ENCODE results near the gene TTC22.
A peak's percentile ranks its signal among the peaks of the same experiment; 100 is the strongest.
"Not testable (repeated sequence)": the region's sequence is repeated elsewhere in the genome, so short reads cannot be mapped to it uniquely, and the experiment has no call there.

The TTC22 gene

DNA sequence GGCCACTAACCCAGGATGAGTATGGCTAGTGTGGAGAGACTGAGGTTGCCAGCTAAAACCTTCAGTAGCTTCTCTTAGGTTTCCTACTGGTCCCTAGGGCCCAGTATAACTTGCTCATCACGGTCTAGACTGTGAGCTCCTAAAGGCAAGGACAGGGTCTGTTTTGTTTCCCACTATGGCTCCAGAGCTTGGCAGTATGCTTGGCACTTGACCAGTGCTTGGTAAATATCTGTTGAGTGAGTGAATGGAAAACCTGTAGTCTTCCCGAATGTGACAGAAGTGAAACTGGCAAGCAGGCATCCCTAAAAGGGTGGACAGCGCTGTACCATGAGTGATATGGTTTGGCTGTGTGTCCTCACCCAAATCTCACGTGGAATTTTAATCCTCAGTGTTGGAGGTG, 23.7 kb downstream of the TTC22 start:
- H2BK12ac ChIP-seq (ENCODE audit: low read length) = no peak overlapping the region

GRCh38 chr1:54777011-54777410, 24.1 kb downstream of the TTC22 start:
- WGBS (ENCODE audit: extremely low coverage, insufficient coverage, insufficient read length) = no CpG with 5 or more reads among the region's 4 CpGs

More for the DNA sequence above, 23.7 kb downstream of the TTC22 start:
- DNase-seq = no peak
- H4K12ac ChIP-seq (ENCODE audit: low read depth, low read length) = no peak overlapping the region
- no peaks in the 10 kb centered on the region for H3K79me1 ChIP-seq (ENCODE audit: low read length)
- no peak overlapping the region for H3K27ac ChIP-seq (ENCODE audit: low read depth, low read length)
- no peak overlapping the region for H3K18ac ChIP-seq (ENCODE audit: low read length)
- peaks cover 3% of the 10 kb centered on the region for H3K27me3 ChIP-seq (ENCODE audit: insufficient read depth, low read length)
- H3K4me2 ChIP-seq (ENCODE audit: low read length) = no peak overlapping the region
- WGBS (ENCODE audit: extremely low coverage, insufficient coverage, insufficient read length) = no CpG with 5 or more reads among the region's 4 CpGs
- no peak overlapping the region for H3K4ac ChIP-seq (ENCODE audit: low read depth, low read length)
- H2AFZ ChIP-seq (ENCODE audit: insufficient read depth, low read length, poor library complexity) = no peak overlapping the region
- no peak overlapping the region for H2AK5ac ChIP-seq (ENCODE audit: low read length)
- no peak overlapping the region for H3K14ac ChIP-seq (ENCODE audit: low read length)
- no peak overlapping the region for H2BK120ac ChIP-seq (ENCODE audit: insufficient read depth, low read length, poor library complexity)
- no peaks in the 10 kb centered on the region for H3K36me3 ChIP-seq (ENCODE audit: control insufficient read depth in 1 of 2, insufficient read depth in 2 of 2, low read length in 2 of 2)
- H3K9ac ChIP-seq (ENCODE audit: low read length) = no peak overlapping the region
- peaks cover 3% of the 10 kb centered on the region for H3K9me3 ChIP-seq (ENCODE audit: insufficient read depth, low read depth, low read length)
- H3K4me1 ChIP-seq (ENCODE audit: control insufficient read depth in 1 of 2, insufficient read depth in 2 of 2, low read length in 2 of 2) = no peaks in the 10 kb centered on the region
- H3K4me3 ChIP-seq (ENCODE audit: low read depth, low read length) = no peak overlapping the region
- H4K8ac ChIP-seq (ENCODE audit: low read depth, low read length) = no peak overlapping the region
- no peak overlapping the region for H3K23ac ChIP-seq (ENCODE audit: low read length)
- no peaks in the 10 kb centered on the region for H3K79me2 ChIP-seq (ENCODE audit: control insufficient read depth, insufficient read depth, low read length, poor library complexity)
- H4K91ac ChIP-seq (ENCODE audit: low read depth, low read length) = no peak overlapping the region
- no peak overlapping the region for H2BK5ac ChIP-seq (ENCODE audit: low read depth, low read length, poor library complexity)

DNA sequence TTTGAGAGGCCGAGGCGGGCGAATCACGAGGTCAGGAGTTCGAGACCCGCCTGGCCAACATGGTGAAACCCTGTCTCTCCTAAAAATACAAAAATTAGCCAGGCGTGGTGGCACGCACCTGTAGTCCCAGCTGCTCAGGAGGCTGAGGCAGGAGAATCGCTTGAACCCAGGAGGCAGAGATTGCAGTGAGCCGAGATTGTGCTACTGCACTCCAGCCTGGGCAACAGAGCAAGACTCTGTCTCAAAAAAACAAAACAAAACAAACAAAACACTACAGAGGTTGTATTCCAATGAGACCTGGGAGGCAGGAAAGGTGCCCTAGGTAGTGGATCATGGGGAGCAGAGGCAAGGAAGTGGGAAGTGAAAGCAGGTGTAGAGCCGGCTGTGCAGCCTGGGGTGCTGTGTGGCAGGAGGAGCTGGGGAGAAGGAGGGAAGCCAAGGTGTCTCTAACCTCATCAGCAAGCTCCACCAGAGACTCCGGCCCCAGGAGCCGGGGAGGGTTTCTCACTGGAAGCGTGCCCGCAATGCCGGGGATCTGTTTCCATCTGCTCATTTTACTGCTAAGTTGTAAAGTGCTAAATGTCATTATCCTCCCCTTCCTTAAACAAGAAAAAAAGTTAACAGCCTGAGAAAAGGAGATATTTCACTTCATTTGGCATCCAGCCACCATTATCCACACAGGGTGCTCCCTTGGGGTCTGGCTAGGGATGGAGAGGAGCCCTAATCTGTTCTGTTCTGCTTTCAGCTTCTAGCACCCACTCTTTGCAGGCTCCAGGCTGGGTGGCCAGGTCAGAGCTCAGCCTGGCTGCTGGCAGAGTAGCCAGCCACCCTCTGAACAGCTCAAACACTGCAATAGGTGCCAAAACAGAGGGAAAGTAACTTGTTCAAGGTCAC, 25.0 kb downstream of the TTC22 start:
- not testable (repeated sequence) for H3K14ac ChIP-seq (ENCODE audit: low read length); H3K23ac ChIP-seq (ENCODE audit: low read length); H3K18ac ChIP-seq (ENCODE audit: low read length); H2BK120ac ChIP-seq (ENCODE audit: insufficient read depth, low read length, poor library complexity); H3K9me3 ChIP-seq (ENCODE audit: insufficient read depth, low read depth, low read length); H3K79me1 ChIP-seq (ENCODE audit: low read length); H2AFZ ChIP-seq (ENCODE audit: insufficient read depth, low read length, poor library complexity); H2AK5ac ChIP-seq (ENCODE audit: low read length); H3K27me3 ChIP-seq (ENCODE audit: insufficient read depth, low read length); H2BK5ac ChIP-seq (ENCODE audit: low read depth, low read length, poor library complexity); H3K4ac ChIP-seq (ENCODE audit: low read depth, low read length); H4K91ac ChIP-seq (ENCODE audit: low read depth, low read length); DNase-seq; H3K79me2 ChIP-seq (ENCODE audit: control insufficient read depth, insufficient read depth, low read length, poor library complexity); H3K27ac ChIP-seq (ENCODE audit: low read depth, low read length); H4K12ac ChIP-seq (ENCODE audit: low read depth, low read length); H2BK12ac ChIP-seq (ENCODE audit: low read length); H3K9ac ChIP-seq (ENCODE audit: low read length); H3K4me1 ChIP-seq (ENCODE audit: control insufficient read depth in 1 of 2, insufficient read depth in 2 of 2, low read length in 2 of 2); H4K8ac ChIP-seq (ENCODE audit: low read depth, low read length); H3K4me2 ChIP-seq (ENCODE audit: low read length); H3K4me3 ChIP-seq (ENCODE audit: low read depth, low read length); H3K36me3 ChIP-seq (ENCODE audit: control insufficient read depth in 1 of 2, insufficient read depth in 2 of 2, low read length in 2 of 2)
- WGBS (ENCODE audit: extremely low coverage, insufficient coverage, insufficient read length) = no CpG with 5 or more reads among the region's 16 CpGs

More at GRCh38 chr1:54777011-54777410, 24.1 kb downstream of the TTC22 start:
- H2BK12ac ChIP-seq (ENCODE audit: low read length) = no peak overlapping the region
- H3K4ac ChIP-seq (ENCODE audit: low read depth, low read length) = no peak overlapping the region
- H3K4me1 ChIP-seq (ENCODE audit: control insufficient read depth in 1 of 2, insufficient read depth in 2 of 2, low read length in 2 of 2) = no peaks in the 10 kb centered on the region
- no peak overlapping the region for H3K14ac ChIP-seq (ENCODE audit: low read length)
- H3K4me2 ChIP-seq (ENCODE audit: low read length) = no peak overlapping the region
- no peaks in the 10 kb centered on the region for H3K36me3 ChIP-seq (ENCODE audit: control insufficient read depth in 1 of 2, insufficient read depth in 2 of 2, low read length in 2 of 2)
- H3K23ac ChIP-seq (ENCODE audit: low read length) = no peak overlapping the region
- no peak overlapping the region for H3K18ac ChIP-seq (ENCODE audit: low read length)
- no peak overlapping the region for H3K9ac ChIP-seq (ENCODE audit: low read length)
- H3K27ac ChIP-seq (ENCODE audit: low read depth, low read length) = no peak overlapping the region
- DNase-seq = no peak
- H3K79me1 ChIP-seq (ENCODE audit: low read length) = no peaks in the 10 kb centered on the region
- H2AFZ ChIP-seq (ENCODE audit: insufficient read depth, low read length, poor library complexity) = peak overlapping the region; percentile 10
- no peak overlapping the region for H3K4me3 ChIP-seq (ENCODE audit: low read depth, low read length)
- no peaks in the 10 kb centered on the region for H3K79me2 ChIP-seq (ENCODE audit: control insufficient read depth, insufficient read depth, low read length, poor library complexity)
- peaks cover 2% of the 10 kb centered on the region for H3K9me3 ChIP-seq (ENCODE audit: insufficient read depth, low read depth, low read length)
- H4K8ac ChIP-seq (ENCODE audit: low read depth, low read length) = no peak overlapping the region
- peaks cover 3% of the 10 kb centered on the region for H3K27me3 ChIP-seq (ENCODE audit: insufficient read depth, low read length)
- no peak overlapping the region for H2BK120ac ChIP-seq (ENCODE audit: insufficient read depth, low read length, poor library complexity)
- no peak overlapping the region for H2BK5ac ChIP-seq (ENCODE audit: low read depth, low read length, poor library complexity)
- H2AK5ac ChIP-seq (ENCODE audit: low read length) = no peak overlapping the region
- no peak overlapping the region for H4K12ac ChIP-seq (ENCODE audit: low read depth, low read length)
- H4K91ac ChIP-seq (ENCODE audit: low read depth, low read length) = no peak overlapping the region

DNA sequence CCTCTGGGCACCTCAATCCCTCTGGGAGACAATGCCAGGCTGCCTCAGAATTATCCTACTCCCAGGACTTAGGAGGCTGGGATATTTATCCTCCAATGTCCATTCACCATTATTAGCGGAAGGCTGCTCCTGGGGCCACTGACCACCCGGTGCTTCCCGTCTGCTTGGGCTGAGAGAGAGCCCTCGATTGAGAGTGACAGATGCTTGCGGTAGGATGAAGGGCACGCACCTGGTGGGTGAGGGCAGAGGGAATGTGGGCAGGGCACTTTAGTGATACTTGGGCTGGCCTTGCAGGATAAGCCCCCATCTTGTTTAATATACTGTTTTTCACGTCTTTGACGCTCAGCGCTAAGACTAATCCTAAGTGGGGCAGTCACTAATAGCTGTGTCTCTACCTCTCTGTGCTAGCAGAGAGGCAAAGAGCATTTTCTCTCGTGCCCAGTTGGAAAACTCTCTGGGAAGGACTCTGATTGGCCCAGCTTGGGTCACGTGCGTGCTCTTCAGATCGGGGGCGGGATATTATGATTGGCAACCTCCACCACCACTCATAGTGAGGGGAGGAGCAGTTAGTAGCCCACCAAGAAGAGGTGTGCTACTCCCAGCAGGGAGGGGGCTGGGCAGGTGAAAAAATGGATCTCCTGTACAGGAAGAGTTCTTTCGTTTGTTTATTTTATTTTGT, 26.2 kb downstream of the TTC22 start:
- H3K23ac ChIP-seq (ENCODE audit: low read length) = no peak overlapping the region
- H2BK12ac ChIP-seq (ENCODE audit: low read length) = no peak overlapping the region
- no peaks in the 10 kb centered on the region for H3K79me1 ChIP-seq (ENCODE audit: low read length)
- no peak overlapping the region for H3K4me3 ChIP-seq (ENCODE audit: low read depth, low read length)
- H2BK5ac ChIP-seq (ENCODE audit: low read depth, low read length, poor library complexity) = no peak overlapping the region
- no peak overlapping the region for H4K12ac ChIP-seq (ENCODE audit: low read depth, low read length)
- H3K14ac ChIP-seq (ENCODE audit: low read length) = no peak overlapping the region
- no peaks in the 10 kb centered on the region for H3K36me3 ChIP-seq (ENCODE audit: control insufficient read depth in 1 of 2, insufficient read depth in 2 of 2, low read length in 2 of 2)
- H3K9ac ChIP-seq (ENCODE audit: low read length) = no peak overlapping the region
- no peak overlapping the region for H4K91ac ChIP-seq (ENCODE audit: low read depth, low read length)
- H3K27ac ChIP-seq (ENCODE audit: low read depth, low read length) = no peak overlapping the region
- no peak overlapping the region for H2BK120ac ChIP-seq (ENCODE audit: insufficient read depth, low read length, poor library complexity)
- H3K27me3 ChIP-seq (ENCODE audit: insufficient read depth, low read length) = no peaks in the 10 kb centered on the region
- H3K4me2 ChIP-seq (ENCODE audit: low read length) = no peak overlapping the region
- no peaks in the 10 kb centered on the region for H3K79me2 ChIP-seq (ENCODE audit: control insufficient read depth, insufficient read depth, low read length, poor library complexity)
- H2AFZ ChIP-seq (ENCODE audit: insufficient read depth, low read length, poor library complexity) = no peak overlapping the region
- no peak overlapping the region for H3K18ac ChIP-seq (ENCODE audit: low read length)
- DNase-seq = no peak
- H3K9me3 ChIP-seq (ENCODE audit: insufficient read depth, low read depth, low read length) = no peaks in the 10 kb centered on the region
- no peaks in the 10 kb centered on the region for H3K4me1 ChIP-seq (ENCODE audit: control insufficient read depth in 1 of 2, insufficient read depth in 2 of 2, low read length in 2 of 2)
- WGBS (ENCODE audit: extremely low coverage, insufficient coverage, insufficient read length) = no CpG with 5 or more reads among the region's 15 CpGs
- no peak overlapping the region for H3K4ac ChIP-seq (ENCODE audit: low read depth, low read length)
- H2AK5ac ChIP-seq (ENCODE audit: low read length) = no peak overlapping the region
- H4K8ac ChIP-seq (ENCODE audit: low read depth, low read length) = peak overlapping the region; percentile 33
